Measurements from ENCODE around the gene ITM2C.

ITM2C gene

DNA sequence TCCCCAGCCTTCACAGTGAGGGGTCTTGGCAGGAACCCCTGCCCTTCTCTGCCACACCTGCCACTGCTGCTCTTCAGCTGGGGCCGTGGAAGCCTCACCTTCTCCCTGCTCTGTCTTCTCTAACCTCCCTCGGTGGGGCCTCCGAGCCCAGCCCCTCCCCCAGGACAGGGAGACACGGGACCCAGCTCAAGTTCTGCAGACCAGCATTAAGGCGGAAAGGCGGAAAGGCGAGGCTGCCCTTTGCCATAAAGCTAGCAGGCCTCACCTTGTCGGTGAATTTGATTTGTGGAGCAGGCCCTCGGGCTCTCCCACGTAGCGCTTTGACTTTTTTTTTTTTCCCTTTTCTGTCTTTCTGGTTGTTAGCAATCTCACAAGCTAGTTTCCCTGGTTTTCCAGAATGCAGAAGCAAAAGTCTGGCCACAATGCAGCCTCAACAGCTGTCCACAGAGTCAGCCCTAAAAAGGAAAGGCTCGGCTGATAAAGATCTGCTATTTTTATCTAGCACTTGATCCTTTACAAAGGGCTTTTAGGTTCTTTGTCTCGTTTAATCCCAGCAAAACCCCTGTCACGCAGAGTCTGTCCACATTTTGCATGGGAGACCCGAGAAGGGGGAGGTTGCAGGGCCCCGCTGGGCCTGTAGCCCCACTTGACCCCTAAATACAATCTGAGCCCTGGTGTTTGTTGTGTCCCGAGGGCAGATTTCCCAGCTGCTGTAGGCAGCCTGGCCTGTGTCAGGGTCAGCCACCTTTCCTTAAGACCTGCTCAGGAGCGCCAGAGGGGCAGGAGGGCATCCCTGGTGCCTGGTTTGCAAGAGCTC, 6.0 kb downstream of the ITM2C start:
- Histone ChIP-seq H3K27me3 (ENCODE audit: control insufficient read depth, insufficient read depth, low read length) (no peaks in the 10 kb centered on the region), H3K9ac (ENCODE audit: low read depth, low read length) (peak overlapping the region; percentile 54)

DNA sequence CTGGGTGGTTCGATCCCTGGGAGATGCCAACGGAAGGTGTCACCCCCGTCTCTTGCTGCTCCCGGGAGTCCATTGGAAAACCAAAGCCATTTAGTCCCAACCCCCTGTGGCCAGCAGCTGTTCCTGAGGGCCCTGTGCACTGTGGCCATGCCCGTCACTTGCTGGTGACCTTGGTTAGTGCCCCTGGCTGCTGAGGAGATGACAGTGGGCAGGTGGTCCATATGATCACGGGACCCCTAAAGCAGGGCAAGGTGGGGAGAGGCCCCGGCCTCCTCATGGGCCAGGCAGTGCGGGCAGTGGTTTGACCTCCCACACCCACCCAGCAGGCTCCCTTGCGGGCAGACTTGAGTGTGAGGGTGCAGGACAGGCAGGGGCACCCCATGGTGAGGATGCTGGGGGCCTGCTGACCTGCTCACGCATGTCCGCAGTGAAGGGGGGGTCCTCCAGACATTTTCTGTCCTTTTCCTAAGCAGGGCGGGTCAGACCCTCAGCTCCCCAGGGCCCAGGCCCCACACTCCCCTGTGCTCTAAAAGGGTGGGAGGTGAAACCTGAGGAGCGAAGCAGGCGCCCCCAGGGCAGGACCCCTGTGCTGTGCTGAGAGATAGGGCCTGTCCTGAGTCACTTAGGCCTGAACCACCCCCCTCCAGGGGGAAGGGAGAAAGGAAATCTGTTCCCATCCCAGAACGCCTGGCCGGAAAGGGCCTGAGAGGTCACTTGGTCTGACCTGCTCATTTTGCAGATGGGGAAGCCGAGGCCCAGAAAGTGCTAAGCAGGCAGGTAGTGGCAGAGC, 6.8 kb downstream of the ITM2C start:
- Histone ChIP-seq H3K4me1 (ENCODE audit: control insufficient read depth, insufficient read depth, low read length) (peaks cover 37% of the 10 kb centered on the region), H3K4me3 (ENCODE audit: low read depth, low read length) (no peak overlapping the region), H3K9ac (ENCODE audit: low read depth, low read length) (no peak overlapping the region), H3K36me3 (ENCODE audit: control insufficient read depth, insufficient read depth, low read length) (peaks cover 42% of the 10 kb centered on the region), H3K27me3 (ENCODE audit: control insufficient read depth, insufficient read depth, low read length) (no peaks in the 10 kb centered on the region), H3K9me3 (ENCODE audit: control insufficient read depth, insufficient read depth, low read length) (no peaks in the 10 kb centered on the region)

More for the DNA sequence above, 6.0 kb downstream of the ITM2C start:
- H3K9me3 ChIP-seq (ENCODE audit: control insufficient read depth, insufficient read depth, low read length), result no peaks in the 10 kb centered on the region
- peaks cover 35% of the 10 kb centered on the region for H3K36me3 ChIP-seq (ENCODE audit: control insufficient read depth, insufficient read depth, low read length)
- H3K4me1 ChIP-seq (ENCODE audit: control insufficient read depth, insufficient read depth, low read length), result peaks cover 37% of the 10 kb centered on the region
- peak overlapping the region; percentile 22 for H3K4me3 ChIP-seq (ENCODE audit: low read depth, low read length)

DNA sequence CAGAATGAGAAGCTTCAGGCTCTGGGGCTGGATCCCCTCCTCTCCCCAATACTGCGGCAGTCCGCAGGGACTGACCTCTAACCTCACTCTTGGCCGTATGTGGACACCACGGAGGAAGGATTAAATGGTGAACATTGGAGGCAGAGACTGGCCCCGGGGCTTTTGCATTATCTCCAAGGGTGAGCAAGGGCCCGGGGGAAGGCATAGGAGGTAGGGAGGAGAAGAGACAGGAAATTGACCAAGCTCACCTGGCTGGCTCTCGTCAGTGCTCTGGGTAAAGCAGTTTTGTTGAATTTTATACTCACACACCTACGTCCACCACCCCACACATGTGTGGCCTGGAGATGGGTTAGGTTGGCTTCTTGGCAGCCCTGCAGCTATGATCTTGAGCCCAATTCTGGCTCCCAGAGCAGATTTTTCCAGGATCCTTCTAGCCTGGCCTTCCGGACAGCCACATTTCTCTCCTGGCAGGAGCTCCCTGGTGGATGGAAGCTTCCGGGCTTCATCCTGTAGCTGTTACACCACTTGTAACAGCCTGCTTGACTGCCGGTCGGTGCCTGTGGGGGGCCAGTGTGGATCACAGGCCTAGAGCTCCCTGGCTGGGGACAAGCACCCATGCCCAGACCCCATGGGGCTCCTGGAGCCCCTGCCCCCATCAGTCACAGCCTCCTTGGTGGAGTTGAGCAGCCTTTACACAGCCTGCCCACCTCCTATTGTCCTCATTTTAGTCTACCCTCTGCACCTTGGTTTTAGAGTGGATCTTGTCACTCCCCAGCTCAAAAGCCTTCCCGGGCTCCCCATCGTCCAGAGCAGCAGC, 7.6 kb downstream of the ITM2C start:
- peaks cover 50% of the 10 kb centered on the region for H3K36me3 ChIP-seq (ENCODE audit: control insufficient read depth, insufficient read depth, low read length)
- H3K9ac ChIP-seq (ENCODE audit: low read depth, low read length), result no peak overlapping the region
- no peaks in the 10 kb centered on the region for H3K27me3 ChIP-seq (ENCODE audit: control insufficient read depth, insufficient read depth, low read length)
- peaks cover 31% of the 10 kb centered on the region for H3K4me1 ChIP-seq (ENCODE audit: control insufficient read depth, insufficient read depth, low read length)
- H3K9me3 ChIP-seq (ENCODE audit: control insufficient read depth, insufficient read depth, low read length), result no peaks in the 10 kb centered on the region
- H3K4me3 ChIP-seq (ENCODE audit: low read depth, low read length), result no peak overlapping the region

DNA sequence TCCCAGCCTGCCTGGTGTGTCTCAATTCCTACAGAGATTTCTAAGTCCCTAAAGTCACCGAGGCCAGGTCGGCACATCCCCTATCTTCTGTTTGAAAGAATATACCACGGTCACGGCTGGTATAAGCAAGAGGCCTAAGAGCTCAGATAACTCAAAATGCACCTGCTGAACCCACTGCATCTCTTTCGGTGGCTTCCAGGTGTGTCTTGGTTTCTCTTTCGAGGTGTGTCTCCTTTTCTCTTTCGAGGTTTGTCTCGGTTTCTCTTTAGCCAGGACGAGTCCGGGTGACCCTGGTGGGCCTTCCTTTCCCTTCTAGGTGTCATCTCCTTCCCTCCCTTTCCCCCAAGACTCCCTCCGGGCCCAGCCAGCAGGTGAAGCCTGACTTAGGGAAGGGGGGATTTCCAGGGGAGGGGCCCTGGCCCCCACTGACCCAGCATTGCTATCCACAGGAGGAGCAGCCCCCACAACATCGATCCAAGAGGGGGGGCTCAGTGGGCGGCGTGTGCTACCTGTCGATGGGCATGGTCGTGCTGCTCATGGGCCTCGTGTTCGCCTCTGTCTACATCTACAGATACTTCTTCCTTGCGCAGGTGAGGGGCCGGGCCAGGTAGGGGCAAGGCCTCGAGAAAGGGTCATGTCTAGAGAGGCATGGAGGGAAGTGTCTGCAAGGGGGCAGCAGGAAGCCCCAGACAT, 8.4 kb downstream of the ITM2C start:
- Histone ChIP-seq H3K36me3 (ENCODE audit: control insufficient read depth, insufficient read depth, low read length) (peaks cover 56% of the 10 kb centered on the region), H3K4me3 (ENCODE audit: low read depth, low read length) (no peak overlapping the region), H3K9me3 (ENCODE audit: control insufficient read depth, insufficient read depth, low read length) (no peaks in the 10 kb centered on the region), H3K9ac (ENCODE audit: low read depth, low read length) (no peak overlapping the region), H3K4me1 (ENCODE audit: control insufficient read depth, insufficient read depth, low read length) (peaks cover 31% of the 10 kb centered on the region), H3K27me3 (ENCODE audit: control insufficient read depth, insufficient read depth, low read length) (no peaks in the 10 kb centered on the region)

DNA sequence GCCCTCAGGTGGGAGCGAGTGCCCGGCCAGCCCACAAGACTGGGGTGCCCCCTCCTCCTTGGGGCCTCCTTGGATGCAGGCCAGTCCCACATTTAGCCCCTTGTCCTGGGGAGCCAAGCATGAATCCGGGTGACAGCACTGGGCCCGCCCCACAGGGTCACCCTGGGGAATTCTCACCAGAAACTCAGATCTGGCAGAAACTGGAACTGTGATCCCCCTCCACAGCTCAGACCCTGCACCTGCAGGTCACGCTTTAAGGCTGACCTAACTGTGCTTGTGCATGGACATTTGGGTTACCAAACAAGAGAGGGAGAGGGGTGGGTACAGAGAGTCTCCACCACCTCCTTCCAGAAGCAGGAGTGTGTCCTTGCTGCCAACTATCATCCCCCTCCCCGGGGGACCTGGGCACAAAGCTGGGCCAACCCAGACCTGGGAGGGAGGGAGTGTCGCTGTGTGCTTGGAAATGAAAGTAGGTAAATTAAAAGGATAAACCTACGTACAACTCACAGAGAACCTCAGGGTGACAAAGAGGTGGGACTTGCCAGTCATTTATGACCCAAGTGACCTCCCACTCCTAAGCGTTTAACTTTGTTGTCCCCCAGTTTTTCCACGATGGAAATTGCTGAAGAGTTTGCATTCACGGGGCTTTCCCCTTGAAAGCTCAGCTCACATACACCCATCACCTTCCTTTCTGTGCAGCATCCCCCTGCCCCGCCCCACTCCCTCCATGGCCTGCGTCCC, 9.1 kb downstream of the ITM2C start:
- peaks cover 29% of the 10 kb centered on the region for H3K4me1 ChIP-seq (ENCODE audit: control insufficient read depth, insufficient read depth, low read length)
- no peak overlapping the region for H3K4me3 ChIP-seq (ENCODE audit: low read depth, low read length)
- H3K27me3 ChIP-seq (ENCODE audit: control insufficient read depth, insufficient read depth, low read length), result no peaks in the 10 kb centered on the region
- H3K9me3 ChIP-seq (ENCODE audit: control insufficient read depth, insufficient read depth, low read length), result no peaks in the 10 kb centered on the region
- H3K36me3 ChIP-seq (ENCODE audit: control insufficient read depth, insufficient read depth, low read length), result peaks cover 63% of the 10 kb centered on the region
- no peak overlapping the region for H3K9ac ChIP-seq (ENCODE audit: low read depth, low read length)

DNA sequence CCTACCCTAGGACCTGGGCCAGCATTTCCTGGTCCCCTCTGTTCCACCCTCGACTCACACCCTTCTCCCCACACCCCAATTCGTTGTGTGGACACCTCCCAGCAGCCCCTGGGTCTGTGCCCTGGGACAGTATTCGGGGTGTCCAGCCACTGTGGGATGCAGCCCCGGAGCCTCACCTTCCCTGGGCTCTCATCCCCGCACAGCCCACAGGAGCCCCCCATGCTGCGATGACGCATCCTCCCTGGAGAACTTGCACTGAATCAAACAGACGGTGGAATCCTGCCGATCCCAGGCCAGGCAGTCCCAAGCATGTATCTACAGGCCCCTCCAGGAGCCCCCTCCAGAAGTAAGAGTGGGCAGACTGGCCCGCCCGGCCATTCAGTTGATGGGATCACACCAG, 9.7 kb downstream of the ITM2C start:
- Histone ChIP-seq H3K9ac (ENCODE audit: low read depth, low read length) (no peak overlapping the region), H3K36me3 (ENCODE audit: control insufficient read depth, insufficient read depth, low read length) (peaks cover 69% of the 10 kb centered on the region), H3K9me3 (ENCODE audit: control insufficient read depth, insufficient read depth, low read length) (no peaks in the 10 kb centered on the region), H3K4me3 (ENCODE audit: low read depth, low read length) (no peak overlapping the region), H3K27me3 (ENCODE audit: control insufficient read depth, insufficient read depth, low read length) (no peaks in the 10 kb centered on the region), H3K4me1 (ENCODE audit: control insufficient read depth, insufficient read depth, low read length) (peaks cover 22% of the 10 kb centered on the region)

DNA sequence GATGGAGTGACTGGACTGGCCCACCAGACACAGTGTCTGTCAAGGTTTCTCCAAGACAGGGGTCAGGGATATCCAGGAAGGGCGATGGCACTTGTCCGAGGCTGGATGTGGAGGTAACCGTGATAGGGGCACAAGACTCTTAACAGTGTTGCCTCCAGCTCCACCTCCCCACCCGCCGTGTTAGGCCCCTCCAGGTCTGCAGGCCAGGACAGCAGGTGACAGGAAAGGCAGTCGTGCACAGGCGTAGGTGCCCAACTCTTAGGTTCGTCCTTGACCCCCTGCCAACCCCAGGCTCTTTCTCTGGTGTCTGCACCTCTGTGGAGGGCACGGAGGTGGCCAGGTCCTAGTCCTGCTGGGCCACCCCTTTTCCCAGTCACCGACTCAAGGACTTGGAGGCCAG, 10.1 kb downstream of the ITM2C start:
- Histone ChIP-seq H3K4me1 (ENCODE audit: control insufficient read depth, insufficient read depth, low read length) (peaks cover 19% of the 10 kb centered on the region), H3K27me3 (ENCODE audit: control insufficient read depth, insufficient read depth, low read length) (no peaks in the 10 kb centered on the region), H3K36me3 (ENCODE audit: control insufficient read depth, insufficient read depth, low read length) (peaks cover 71% of the 10 kb centered on the region), H3K4me3 (ENCODE audit: low read depth, low read length) (no peak overlapping the region), H3K9ac (ENCODE audit: low read depth, low read length) (no peak overlapping the region), H3K9me3 (ENCODE audit: control insufficient read depth, insufficient read depth, low read length) (no peaks in the 10 kb centered on the region)

DNA sequence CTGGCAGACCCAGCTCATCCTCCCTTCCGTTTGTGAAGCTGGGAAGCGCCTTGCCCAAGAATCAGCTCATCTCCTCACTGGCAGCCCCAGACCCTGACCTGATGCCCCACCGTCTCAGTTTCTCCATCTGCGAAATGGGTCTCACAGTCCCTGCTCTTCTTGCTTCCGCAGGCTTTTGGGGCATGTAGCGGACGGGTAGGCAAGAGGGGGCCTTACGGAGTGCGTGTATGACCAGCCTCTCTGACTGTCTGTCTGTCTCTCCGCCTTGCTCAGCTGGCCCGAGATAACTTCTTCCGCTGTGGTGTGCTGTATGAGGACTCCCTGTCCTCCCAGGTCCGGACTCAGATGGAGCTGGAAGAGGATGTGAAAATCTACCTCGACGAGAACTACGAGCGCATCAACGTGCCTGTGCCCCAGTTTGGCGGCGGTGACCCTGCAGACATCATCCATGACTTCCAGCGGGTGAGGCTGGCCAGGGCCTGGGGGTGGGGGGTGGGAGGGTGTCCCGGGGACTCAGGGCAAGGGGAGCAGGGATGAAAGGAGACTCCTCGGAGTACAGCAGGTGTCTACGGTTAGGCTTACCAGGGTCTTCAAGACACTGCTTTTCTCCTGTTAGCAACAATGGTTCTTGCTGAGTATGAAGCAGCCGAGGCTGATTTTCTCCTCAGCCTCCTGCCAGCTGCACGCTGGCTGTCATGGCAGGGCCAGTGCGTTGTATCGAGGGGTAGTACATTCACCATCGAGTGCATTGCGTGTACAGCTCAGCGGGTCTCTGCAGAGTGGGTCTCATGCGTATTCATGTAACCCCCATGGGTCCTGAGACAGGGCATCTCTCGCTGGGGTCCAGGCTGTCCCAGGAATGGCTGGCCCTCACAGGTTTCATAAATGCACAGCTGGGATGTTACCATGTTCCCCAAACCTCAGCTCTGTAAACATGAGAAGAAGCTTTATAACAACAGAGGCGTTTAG, 10.9 kb downstream of the ITM2C start:
- H3K9ac ChIP-seq (ENCODE audit: low read depth, low read length), result no peak overlapping the region
- H3K27me3 ChIP-seq (ENCODE audit: control insufficient read depth, insufficient read depth, low read length), result no peaks in the 10 kb centered on the region
- H3K36me3 ChIP-seq (ENCODE audit: control insufficient read depth, insufficient read depth, low read length), result peaks cover 71% of the 10 kb centered on the region
- H3K4me3 ChIP-seq (ENCODE audit: low read depth, low read length), result no peak overlapping the region
- H3K9me3 ChIP-seq (ENCODE audit: control insufficient read depth, insufficient read depth, low read length), result no peaks in the 10 kb centered on the region
- H3K4me1 ChIP-seq (ENCODE audit: control insufficient read depth, insufficient read depth, low read length), result peaks cover 13% of the 10 kb centered on the region

DNA sequence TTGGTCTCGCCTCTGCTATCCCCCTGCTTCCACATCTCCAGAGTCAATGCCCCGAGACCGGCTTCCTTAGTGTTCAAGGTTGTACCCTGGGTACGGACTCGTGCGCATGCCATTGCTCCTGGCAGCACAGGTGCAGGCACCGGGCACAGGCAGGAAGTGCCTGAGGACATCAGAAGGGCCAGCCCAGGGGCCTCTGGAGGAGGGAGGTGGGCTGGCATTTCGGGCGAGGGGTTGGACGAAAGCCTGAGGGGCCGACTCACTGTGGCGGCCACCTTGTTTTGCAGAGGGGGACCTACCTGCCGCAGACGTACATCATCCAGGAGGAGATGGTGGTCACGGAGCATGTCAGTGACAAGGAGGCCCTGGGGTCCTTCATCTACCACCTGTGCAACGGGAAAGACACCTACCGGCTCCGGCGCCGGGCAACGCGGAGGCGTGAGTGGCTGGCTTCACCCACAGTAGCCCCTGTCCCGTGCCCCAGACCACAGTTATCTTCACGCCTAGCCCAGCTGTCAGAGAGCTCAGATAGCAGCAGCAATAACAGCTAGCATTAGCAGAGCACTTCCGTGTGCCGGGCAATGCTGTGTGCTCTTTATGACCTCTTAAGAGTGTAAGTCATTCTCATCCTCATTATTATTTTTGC, 12.5 kb downstream of the ITM2C start:
- Histone ChIP-seq H3K27me3 (ENCODE audit: control insufficient read depth, insufficient read depth, low read length) (no peaks in the 10 kb centered on the region), H3K4me3 (ENCODE audit: low read depth, low read length) (no peak overlapping the region), H3K9ac (ENCODE audit: low read depth, low read length) (no peak overlapping the region), H3K9me3 (ENCODE audit: control insufficient read depth, insufficient read depth, low read length) (no peaks in the 10 kb centered on the region), H3K4me1 (ENCODE audit: control insufficient read depth, insufficient read depth, low read length) (peaks cover 1% of the 10 kb centered on the region), H3K36me3 (ENCODE audit: control insufficient read depth, insufficient read depth, low read length) (peaks cover 67% of the 10 kb centered on the region)

All from iPS-15b (cell line).